Astrocyte (in vitro differentiated cells and primary cell): ENCODE data around the gene DOCK1.

Experiments used
- EZH2 ChIP-seq: IDR thresholded peaks from 2 replicates; pipeline ENCODE4 v1.6.1; 2012; ENCODE audit warnings: mild to moderate bottlenecking, low read length, inconsistent platforms; ENCODE audit not compliant: insufficient read depth
- TF ChIP-seq, protein P1 (sequence below): IDR thresholded peaks from 2 replicates; pipeline ENCODE4 v1.5.1; 2011; ENCODE audit warnings: low read depth, mild to moderate bottlenecking, inconsistent platforms, low read length, moderate library complexity; ENCODE audit not compliant: insufficient read depth

DNA sequence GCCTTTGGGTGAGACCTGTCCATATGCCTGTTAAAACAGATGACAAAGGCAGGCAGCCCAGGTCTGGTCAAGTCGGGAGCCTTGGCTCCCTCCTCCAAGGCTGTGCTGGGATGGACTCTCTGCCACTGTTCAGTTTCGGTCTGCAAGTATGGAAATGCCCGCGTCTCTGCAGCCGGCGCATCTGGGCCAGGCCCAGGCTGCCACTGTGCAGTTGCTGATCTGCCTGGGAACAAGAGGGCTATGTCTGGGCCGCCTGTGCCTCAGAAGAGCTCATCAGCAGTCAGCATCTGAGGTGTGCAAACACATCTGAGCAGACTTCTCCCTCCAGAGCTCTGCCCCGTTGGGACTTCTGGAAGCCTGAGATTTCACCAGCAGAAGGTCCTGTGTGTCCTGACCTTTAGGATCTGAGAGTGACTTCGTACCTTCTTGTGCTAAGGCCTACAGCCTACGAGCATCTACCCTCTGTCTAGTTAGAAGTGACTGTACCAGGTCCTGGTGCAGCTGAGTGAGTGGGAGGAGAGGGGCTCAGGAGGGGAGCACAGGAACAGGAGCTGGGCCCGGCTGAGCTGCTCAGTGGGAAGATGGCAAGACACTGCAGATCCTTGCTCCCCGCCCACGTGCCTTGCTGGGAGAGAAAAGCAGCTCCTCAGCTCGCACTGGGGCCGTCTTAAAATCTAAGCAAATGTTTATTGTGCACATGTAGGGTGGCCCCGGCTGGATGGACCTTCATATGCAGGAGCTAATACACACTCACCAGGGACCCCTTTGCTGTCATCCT lies 50.9 kb downstream of the DOCK1 start:
- TF ChIP-seq EZH2: no peak
- TF ChIP-seq, protein P1, sequence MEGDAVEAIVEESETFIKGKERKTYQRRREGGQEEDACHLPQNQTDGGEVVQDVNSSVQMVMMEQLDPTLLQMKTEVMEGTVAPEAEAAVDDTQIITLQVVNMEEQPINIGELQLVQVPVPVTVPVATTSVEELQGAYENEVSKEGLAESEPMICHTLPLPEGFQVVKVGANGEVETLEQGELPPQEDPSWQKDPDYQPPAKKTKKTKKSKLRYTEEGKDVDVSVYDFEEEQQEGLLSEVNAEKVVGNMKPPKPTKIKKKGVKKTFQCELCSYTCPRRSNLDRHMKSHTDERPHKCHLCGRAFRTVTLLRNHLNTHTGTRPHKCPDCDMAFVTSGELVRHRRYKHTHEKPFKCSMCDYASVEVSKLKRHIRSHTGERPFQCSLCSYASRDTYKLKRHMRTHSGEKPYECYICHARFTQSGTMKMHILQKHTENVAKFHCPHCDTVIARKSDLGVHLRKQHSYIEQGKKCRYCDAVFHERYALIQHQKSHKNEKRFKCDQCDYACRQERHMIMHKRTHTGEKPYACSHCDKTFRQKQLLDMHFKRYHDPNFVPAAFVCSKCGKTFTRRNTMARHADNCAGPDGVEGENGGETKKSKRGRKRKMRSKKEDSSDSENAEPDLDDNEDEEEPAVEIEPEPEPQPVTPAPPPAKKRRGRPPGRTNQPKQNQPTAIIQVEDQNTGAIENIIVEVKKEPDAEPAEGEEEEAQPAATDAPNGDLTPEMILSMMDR: no peak
